WTC11 (cell line): ENCODE data around the gene CALML4. TPM values are rescaled to one million over a fixed set of nuclear protein-coding genes. Genes with fewer than 3 reads are reported as not detected.
"Not testable (repeated sequence)": the region's sequence is repeated elsewhere in the genome, so short reads cannot be mapped to it uniquely, and the experiment has no call there.

Source experiments
- ATAC-seq: fragments of 200-7000 bp; cut with Tn5 transposase; 2 replicates; pipeline ENCODE4 v1.10.0; 2021; ENCODE audit warnings: mild to moderate bottlenecking, moderate library complexity
- CTCF ChIA-PET: fragments of 300-600 bp; sonication (Branson Sonifier 250); formaldehyde crosslinking; loops from one replicate; lab custom pipeline; 2021; ENCODE audit warnings: antibody characterized with exemption; lab: Charles Lee
- POLR2A ChIA-PET: fragments of 350-600 bp; sonication (Branson Sonifier 250); formaldehyde crosslinking; loops from one replicate; lab custom pipeline; 2021; ENCODE audit warnings: antibody characterized with exemption; lab: Charles Lee
- DNase-seq: peaks from one replicate; pipeline ENCODE4 v3.0.0; 2021; ENCODE audit warnings: low spot score
- H3K27ac Mint-ChIP-seq: 2 replicates; pipeline ENCODE4 v1.8.0; 2021; ENCODE audit warnings: mixed read lengths
- H3K27me3 Mint-ChIP-seq: 2 replicates; pipeline ENCODE4 v1.8.0; 2021; ENCODE audit warnings: low read depth, mild to moderate bottlenecking, moderate library complexity, mixed read lengths
- H3K36me3 Mint-ChIP-seq: 2 replicates; pipeline ENCODE4 v1.8.0; 2021; ENCODE audit warnings: mixed read lengths
- H3K4me1 Mint-ChIP-seq: 2 replicates; pipeline ENCODE4 v1.8.0; 2022; ENCODE audit warnings: mixed read lengths
- H3K4me3 Mint-ChIP-seq: 2 replicates; pipeline ENCODE4 v1.8.0; 2021; ENCODE audit warnings: mild to moderate bottlenecking, moderate library complexity, mixed read lengths
- H3K9me3 Mint-ChIP-seq: 2 replicates; pipeline ENCODE4 v1.8.0; 2021; ENCODE audit warnings: mixed read lengths
- CREM ChIP-seq: sonication (generic); formaldehyde crosslinking; IDR thresholded peaks from 2 replicates; pipeline ENCODE4 v1.8.1; 2022; ENCODE audit warnings: mild to moderate bottlenecking, missing genetic modification reagents, moderate library complexity
- GTF2I ChIP-seq: fragments of 250-450 bp; sonication (Bioruptor Pico); conservative IDR thresholded peaks from 2 replicates; pipeline ENCODE4 v1.4.0; 2021; ENCODE audit warnings: mild to moderate bottlenecking
- IRF2 ChIP-seq: sonication (generic); formaldehyde crosslinking; IDR thresholded peaks from 2 replicates; pipeline ENCODE4 v1.8.0; 2022; ENCODE audit warnings: low read depth, missing genetic modification reagents, borderline replicate concordance
- KAT7 ChIP-seq: sonication (generic); formaldehyde crosslinking; IDR thresholded peaks from 2 replicates; pipeline ENCODE4 v1.8.1; 2023; ENCODE audit warnings: missing genetic modification reagents, mild to moderate bottlenecking, borderline replicate concordance
- RORB ChIP-seq: fragments of 250-450 bp; sonication (Bioruptor Pico); IDR thresholded peaks from 2 replicates; pipeline ENCODE4 v1.9.0; 2021; ENCODE audit warnings: mild to moderate bottlenecking
- SMAD3 ChIP-seq: sonication (generic); formaldehyde crosslinking; IDR thresholded peaks from 2 replicates; pipeline ENCODE4 v1.8.0; 2022; ENCODE audit warnings: missing genetic modification reagents, mild to moderate bottlenecking, borderline replicate concordance
- SOX15 ChIP-seq: fragments of 250-450 bp; sonication (Bioruptor Pico); IDR thresholded peaks from 2 replicates; pipeline ENCODE4 v1.9.0; 2021; ENCODE audit warnings: mild to moderate bottlenecking
- TEAD4 ChIP-seq: sonication (generic); formaldehyde crosslinking; IDR thresholded peaks from 2 replicates; pipeline ENCODE4 v1.8.0; 2022; ENCODE audit warnings: mild to moderate bottlenecking, missing genetic modification reagents
- ZNF263 ChIP-seq: sonication (generic); formaldehyde crosslinking; IDR thresholded peaks from 2 replicates; pipeline ENCODE4 v1.8.1; 2022; ENCODE audit warnings: low read depth, mild to moderate bottlenecking, moderate library complexity, missing genetic modification reagents
- ZNF317 ChIP-seq: sonication (generic); formaldehyde crosslinking; IDR thresholded peaks from 2 replicates; pipeline ENCODE4 v1.8.1; 2023; ENCODE audit warnings: low read depth, mild to moderate bottlenecking, moderate library complexity, missing genetic modification reagents, borderline replicate concordance
- ZNF671 ChIP-seq: fragments of 250-450 bp; sonication (Bioruptor Pico); IDR thresholded peaks from 2 replicates; pipeline ENCODE4 v1.8.0; 2021; ENCODE audit warnings: mild to moderate bottlenecking
- total RNA-seq: library from RNA; stranded (reverse); gene quantifications from 3 replicates; pipeline ENCODE4 v1.2.3, GENCODE V29; 2021
- TF ChIP-seq, protein P1 (sequence below): fragments of 250-450 bp; sonication (Bioruptor Pico); IDR thresholded peaks from 2 replicates; pipeline ENCODE4 v1.8.0; 2021; ENCODE audit warnings: mild to moderate bottlenecking
- TF ChIP-seq, protein P2 (sequence below): sonication (generic); formaldehyde crosslinking; IDR thresholded peaks from 2 replicates; pipeline ENCODE4 v1.8.1; 2023; ENCODE audit warnings: mild to moderate bottlenecking, missing genetic modification reagents
- TF ChIP-seq, protein P3 (sequence below): fragments of 250-450 bp; sonication (Bioruptor Pico); IDR thresholded peaks from 2 replicates; pipeline ENCODE4 v1.9.0; 2021; ENCODE audit warnings: moderate library complexity, mild to moderate bottlenecking, inconsistent platforms, borderline replicate concordance
- TF ChIP-seq, protein P4 (sequence below): sonication (generic); formaldehyde crosslinking; IDR thresholded peaks from 2 replicates; pipeline ENCODE4 v1.8.1; 2022; ENCODE audit warnings: mild to moderate bottlenecking, moderate library complexity, missing genetic modification reagents
- TF ChIP-seq, protein P5 (sequence below): sonication (generic); formaldehyde crosslinking; conservative IDR thresholded peaks from 2 replicates; pipeline ENCODE4 v1.8.1; 2023; ENCODE audit warnings: mild to moderate bottlenecking, low read depth, missing genetic modification reagents, moderate library complexity
- TF ChIP-seq, protein P6 (sequence below): sonication (generic); formaldehyde crosslinking; IDR thresholded peaks from 2 replicates; pipeline ENCODE4 v1.8.0; 2022; ENCODE audit warnings: mild to moderate bottlenecking, missing genetic modification reagents
- TF ChIP-seq, protein P7 (sequence below): sonication (generic); formaldehyde crosslinking; IDR thresholded peaks from 2 replicates; pipeline ENCODE4 v1.8.1; 2022; ENCODE audit warnings: mild to moderate bottlenecking, missing genetic modification reagents, moderate library complexity, borderline replicate concordance
- TF ChIP-seq, protein P8 (sequence below): fragments of 250-450 bp; sonication (Bioruptor Pico); IDR thresholded peaks from 2 replicates; pipeline ENCODE4 v1.9.0; 2021; ENCODE audit warnings: mild to moderate bottlenecking

CALML4 gene
- total RNA-seq, 1 experiment from 2014 or later = 9.8 TPM

DNA sequence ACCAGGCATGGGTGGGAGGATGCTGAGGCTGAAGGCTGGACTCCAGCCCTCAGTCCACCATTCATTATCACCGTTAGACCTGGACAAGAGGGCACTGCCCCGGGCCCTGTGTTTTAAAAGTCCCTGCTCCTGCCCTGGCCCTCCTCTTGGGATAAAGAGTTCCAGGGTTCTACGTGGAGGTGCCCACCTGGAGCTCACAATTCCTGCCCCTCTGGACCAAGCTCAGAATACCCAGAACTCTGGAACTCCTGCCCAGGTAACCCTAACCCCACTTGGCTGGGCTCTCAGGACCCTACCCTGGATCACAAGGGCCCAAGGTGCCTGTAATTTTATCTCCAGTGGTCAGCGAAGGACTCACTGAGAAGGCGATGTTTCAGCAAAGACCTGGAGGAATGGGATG, 1.2 kb downstream of the CALML4 start:
- ChIA-PET CTCF (interaction anchor here (3.8 kb wide), 1 partner anchor 9 kb away, joined by 25 read pairs; no protein-coding TSS in a partner anchor), POLR2A (no interaction called here)
- no peaks in the 10 kb centered on the region for H3K9me3 Mint-ChIP-seq
- ATAC-seq (no peak), DNase-seq (no peak)
- no peaks in the 10 kb centered on the region for H3K36me3 Mint-ChIP-seq
- no peaks in the 10 kb centered on the region for H3K27me3 Mint-ChIP-seq
- no peak overlapping the region for H3K27ac Mint-ChIP-seq
- no peak overlapping the region for H3K4me3 Mint-ChIP-seq
- peaks cover 51% of the 10 kb centered on the region for H3K4me1 Mint-ChIP-seq
- no peak for TF ChIP-seq SMAD3 (CRISPR knock-in tag)
- TF ChIP-seq, protein P1, sequence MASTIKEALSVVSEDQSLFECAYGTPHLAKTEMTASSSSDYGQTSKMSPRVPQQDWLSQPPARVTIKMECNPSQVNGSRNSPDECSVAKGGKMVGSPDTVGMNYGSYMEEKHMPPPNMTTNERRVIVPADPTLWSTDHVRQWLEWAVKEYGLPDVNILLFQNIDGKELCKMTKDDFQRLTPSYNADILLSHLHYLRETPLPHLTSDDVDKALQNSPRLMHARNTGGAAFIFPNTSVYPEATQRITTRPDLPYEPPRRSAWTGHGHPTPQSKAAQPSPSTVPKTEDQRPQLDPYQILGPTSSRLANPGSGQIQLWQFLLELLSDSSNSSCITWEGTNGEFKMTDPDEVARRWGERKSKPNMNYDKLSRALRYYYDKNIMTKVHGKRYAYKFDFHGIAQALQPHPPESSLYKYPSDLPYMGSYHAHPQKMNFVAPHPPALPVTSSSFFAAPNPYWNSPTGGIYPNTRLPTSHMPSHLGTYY (CRISPR knock-in tag) = no peak
- TF ChIP-seq GTF2I = no peak
- TF ChIP-seq, protein P2, sequence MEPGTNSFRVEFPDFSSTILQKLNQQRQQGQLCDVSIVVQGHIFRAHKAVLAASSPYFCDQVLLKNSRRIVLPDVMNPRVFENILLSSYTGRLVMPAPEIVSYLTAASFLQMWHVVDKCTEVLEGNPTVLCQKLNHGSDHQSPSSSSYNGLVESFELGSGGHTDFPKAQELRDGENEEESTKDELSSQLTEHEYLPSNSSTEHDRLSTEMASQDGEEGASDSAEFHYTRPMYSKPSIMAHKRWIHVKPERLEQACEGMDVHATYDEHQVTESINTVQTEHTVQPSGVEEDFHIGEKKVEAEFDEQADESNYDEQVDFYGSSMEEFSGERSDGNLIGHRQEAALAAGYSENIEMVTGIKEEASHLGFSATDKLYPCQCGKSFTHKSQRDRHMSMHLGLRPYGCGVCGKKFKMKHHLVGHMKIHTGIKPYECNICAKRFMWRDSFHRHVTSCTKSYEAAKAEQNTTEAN = no peak
- TF ChIP-seq, protein P3, sequence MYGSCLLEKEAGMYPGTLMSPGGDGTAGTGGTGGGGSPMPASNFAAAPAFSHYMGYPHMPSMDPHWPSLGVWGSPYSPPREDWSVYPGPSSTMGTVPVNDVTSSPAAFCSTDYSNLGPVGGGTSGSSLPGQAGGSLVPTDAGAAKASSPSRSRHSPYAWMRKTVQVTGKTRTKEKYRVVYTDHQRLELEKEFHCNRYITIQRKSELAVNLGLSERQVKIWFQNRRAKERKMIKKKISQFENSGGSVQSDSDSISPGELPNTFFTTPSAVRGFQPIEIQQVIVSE (CRISPR knock-in tag) = no peak
- TF ChIP-seq RORB (CRISPR knock-in tag) = no peak
- TF ChIP-seq KAT7 = no peak
- no peak for TF ChIP-seq IRF2 (CRISPR knock-in tag)
- TF ChIP-seq, protein P4, sequence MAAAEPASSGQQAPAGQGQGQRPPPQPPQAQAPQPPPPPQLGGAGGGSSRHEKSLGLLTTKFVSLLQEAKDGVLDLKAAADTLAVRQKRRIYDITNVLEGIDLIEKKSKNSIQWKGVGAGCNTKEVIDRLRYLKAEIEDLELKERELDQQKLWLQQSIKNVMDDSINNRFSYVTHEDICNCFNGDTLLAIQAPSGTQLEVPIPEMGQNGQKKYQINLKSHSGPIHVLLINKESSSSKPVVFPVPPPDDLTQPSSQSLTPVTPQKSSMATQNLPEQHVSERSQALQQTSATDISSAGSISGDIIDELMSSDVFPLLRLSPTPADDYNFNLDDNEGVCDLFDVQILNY (CRISPR knock-in tag) = no peak

DNA sequence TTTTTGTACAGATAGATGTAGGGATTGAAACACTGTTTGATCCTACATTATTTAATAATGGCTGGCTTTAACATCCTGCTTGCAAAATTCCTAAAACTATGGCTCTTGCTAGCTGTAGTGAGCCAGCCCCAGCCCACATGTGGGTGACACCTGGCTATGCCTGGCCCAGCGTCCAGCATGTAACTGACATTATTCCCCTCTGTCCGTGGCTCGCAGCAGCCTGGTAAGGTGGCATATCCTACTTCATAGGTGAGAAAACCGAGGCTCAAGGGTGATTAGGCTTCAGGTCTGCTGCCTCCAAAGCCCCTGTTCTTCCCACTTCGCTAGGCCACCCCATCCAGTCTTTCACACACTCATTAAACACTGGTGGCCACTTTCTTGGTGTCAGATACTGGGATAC, 1.6 kb downstream of the CALML4 start:
- POLR2A ChIA-PET = no interaction called here
- H3K4me1 Mint-ChIP-seq = peaks cover 51% of the 10 kb centered on the region
- no peak for DNase-seq
- H3K27ac Mint-ChIP-seq = no peak overlapping the region
- H3K4me3 Mint-ChIP-seq = no peak overlapping the region
- ATAC-seq = no peak
- H3K27me3 Mint-ChIP-seq = no peaks in the 10 kb centered on the region
- CTCF ChIA-PET = no interaction called here
- no peaks in the 10 kb centered on the region for H3K9me3 Mint-ChIP-seq
- TF ChIP-seq, protein P2 = no peak
- TF ChIP-seq CREM (CRISPR knock-in tag) (no peak), ZNF317 (CRISPR knock-in tag) (no peak), ZNF263 (CRISPR knock-in tag) (no peak), ZNF671 (no peak), SOX15 (no peak), KAT7 (no peak), RORB (CRISPR knock-in tag) (no peak), TEAD4 (CRISPR knock-in tag) (no peak)
- TF ChIP-seq, protein P3 (CRISPR knock-in tag) = no peak
- TF ChIP-seq, protein P5, sequence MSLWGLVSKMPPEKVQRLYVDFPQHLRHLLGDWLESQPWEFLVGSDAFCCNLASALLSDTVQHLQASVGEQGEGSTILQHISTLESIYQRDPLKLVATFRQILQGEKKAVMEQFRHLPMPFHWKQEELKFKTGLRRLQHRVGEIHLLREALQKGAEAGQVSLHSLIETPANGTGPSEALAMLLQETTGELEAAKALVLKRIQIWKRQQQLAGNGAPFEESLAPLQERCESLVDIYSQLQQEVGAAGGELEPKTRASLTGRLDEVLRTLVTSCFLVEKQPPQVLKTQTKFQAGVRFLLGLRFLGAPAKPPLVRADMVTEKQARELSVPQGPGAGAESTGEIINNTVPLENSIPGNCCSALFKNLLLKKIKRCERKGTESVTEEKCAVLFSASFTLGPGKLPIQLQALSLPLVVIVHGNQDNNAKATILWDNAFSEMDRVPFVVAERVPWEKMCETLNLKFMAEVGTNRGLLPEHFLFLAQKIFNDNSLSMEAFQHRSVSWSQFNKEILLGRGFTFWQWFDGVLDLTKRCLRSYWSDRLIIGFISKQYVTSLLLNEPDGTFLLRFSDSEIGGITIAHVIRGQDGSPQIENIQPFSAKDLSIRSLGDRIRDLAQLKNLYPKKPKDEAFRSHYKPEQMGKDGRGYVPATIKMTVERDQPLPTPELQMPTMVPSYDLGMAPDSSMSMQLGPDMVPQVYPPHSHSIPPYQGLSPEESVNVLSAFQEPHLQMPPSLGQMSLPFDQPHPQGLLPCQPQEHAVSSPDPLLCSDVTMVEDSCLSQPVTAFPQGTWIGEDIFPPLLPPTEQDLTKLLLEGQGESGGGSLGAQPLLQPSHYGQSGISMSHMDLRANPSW = no peak
- TF ChIP-seq, protein P6, sequence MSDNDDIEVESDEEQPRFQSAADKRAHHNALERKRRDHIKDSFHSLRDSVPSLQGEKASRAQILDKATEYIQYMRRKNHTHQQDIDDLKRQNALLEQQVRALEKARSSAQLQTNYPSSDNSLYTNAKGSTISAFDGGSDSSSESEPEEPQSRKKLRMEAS = no peak
- TF ChIP-seq, protein P7, sequence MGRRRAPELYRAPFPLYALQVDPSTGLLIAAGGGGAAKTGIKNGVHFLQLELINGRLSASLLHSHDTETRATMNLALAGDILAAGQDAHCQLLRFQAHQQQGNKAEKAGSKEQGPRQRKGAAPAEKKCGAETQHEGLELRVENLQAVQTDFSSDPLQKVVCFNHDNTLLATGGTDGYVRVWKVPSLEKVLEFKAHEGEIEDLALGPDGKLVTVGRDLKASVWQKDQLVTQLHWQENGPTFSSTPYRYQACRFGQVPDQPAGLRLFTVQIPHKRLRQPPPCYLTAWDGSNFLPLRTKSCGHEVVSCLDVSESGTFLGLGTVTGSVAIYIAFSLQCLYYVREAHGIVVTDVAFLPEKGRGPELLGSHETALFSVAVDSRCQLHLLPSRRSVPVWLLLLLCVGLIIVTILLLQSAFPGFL (CRISPR knock-in tag) = no peak
- TF ChIP-seq, protein P8, sequence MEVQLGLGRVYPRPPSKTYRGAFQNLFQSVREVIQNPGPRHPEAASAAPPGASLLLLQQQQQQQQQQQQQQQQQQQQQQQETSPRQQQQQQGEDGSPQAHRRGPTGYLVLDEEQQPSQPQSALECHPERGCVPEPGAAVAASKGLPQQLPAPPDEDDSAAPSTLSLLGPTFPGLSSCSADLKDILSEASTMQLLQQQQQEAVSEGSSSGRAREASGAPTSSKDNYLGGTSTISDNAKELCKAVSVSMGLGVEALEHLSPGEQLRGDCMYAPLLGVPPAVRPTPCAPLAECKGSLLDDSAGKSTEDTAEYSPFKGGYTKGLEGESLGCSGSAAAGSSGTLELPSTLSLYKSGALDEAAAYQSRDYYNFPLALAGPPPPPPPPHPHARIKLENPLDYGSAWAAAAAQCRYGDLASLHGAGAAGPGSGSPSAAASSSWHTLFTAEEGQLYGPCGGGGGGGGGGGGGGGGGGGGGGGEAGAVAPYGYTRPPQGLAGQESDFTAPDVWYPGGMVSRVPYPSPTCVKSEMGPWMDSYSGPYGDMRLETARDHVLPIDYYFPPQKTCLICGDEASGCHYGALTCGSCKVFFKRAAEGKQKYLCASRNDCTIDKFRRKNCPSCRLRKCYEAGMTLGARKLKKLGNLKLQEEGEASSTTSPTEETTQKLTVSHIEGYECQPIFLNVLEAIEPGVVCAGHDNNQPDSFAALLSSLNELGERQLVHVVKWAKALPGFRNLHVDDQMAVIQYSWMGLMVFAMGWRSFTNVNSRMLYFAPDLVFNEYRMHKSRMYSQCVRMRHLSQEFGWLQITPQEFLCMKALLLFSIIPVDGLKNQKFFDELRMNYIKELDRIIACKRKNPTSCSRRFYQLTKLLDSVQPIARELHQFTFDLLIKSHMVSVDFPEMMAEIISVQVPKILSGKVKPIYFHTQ (CRISPR knock-in tag) = no peak
- TF ChIP-seq, all 79 proteins: peak for 0
- no peaks in the 10 kb centered on the region for H3K36me3 Mint-ChIP-seq

DNA sequence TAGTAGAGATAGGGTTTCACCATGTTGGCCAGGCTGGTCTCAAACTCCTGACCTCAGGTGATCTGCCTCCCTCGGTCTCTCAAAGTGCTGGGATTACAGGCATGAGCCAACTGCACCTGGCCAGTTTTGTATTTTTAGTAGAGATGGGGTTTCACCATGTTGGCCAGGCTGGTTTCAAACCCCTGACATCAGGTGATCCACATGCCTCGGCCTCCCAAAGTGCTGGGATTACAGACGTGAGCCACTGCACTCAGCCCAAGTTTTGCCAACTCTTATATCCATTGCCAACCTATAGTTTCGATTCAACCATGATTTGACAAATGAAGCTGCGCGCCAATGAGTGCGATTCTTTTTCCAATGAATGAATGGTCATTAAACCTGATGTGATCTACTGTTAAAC, 2.1 kb downstream of the CALML4 start:
- CTCF ChIA-PET = interaction anchor here (0.9 kb wide), 1 partner anchor 104 kb away, joined by 3 read pairs; no protein-coding TSS in a partner anchor
- H3K27ac Mint-ChIP-seq, ATAC-seq, DNase-seq, H3K27me3 Mint-ChIP-seq, H3K4me3 Mint-ChIP-seq, POLR2A ChIA-PET, H3K9me3 Mint-ChIP-seq, H3K36me3 Mint-ChIP-seq: not testable (repeated sequence)
- H3K4me1 Mint-ChIP-seq = peaks cover 51% of the 10 kb centered on the region
